ENCODE measurements around the gene NTSR2. TPM values are rescaled to one million over a fixed set of nuclear protein-coding genes. Genes with fewer than 3 reads are reported as not detected.
A peak's percentile ranks its signal among the peaks of the same experiment; 100 is the strongest.

The NTSR2 gene
- total and polyA plus RNA-seq, 2 experiments from 2014 or later = not detected

DNA sequence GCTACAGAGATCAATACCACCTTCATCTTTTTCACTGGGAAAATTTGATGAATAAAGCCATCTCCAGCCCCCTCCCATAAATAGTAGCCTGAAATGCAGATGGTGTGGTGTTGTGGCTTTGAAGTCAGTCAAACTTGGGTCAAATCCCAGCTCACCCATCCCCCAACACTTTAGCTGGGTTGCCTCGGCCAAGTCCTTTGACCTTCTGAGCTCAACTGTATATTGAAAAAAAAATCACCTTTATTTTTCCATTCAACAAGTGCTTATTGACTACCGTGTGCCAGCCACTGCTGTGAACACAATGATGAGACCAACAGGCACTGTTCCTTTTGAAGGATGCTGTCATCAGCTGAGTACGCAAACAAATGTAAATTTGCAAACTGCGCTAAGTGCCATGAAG lies 35.1 kb upstream of the NTSR2 start:
- Histone ChIP-seq H3K27me3 (no peaks in the 10 kb centered on the region), H3K4me1 (ENCODE audit: low read depth) (no peaks in the 10 kb centered on the region), H3K27ac (no peak overlapping the region), H3K9me3 (ENCODE audit: low read depth) (no peaks in the 10 kb centered on the region), H3K4me3 (no peak overlapping the region), H3K36me3 (no peaks in the 10 kb centered on the region)
- DNase-seq (ENCODE audit: low read depth in 1 of 2, low spot score in 1 of 2) = no peak
- TF ChIP-seq, protein P1, sequence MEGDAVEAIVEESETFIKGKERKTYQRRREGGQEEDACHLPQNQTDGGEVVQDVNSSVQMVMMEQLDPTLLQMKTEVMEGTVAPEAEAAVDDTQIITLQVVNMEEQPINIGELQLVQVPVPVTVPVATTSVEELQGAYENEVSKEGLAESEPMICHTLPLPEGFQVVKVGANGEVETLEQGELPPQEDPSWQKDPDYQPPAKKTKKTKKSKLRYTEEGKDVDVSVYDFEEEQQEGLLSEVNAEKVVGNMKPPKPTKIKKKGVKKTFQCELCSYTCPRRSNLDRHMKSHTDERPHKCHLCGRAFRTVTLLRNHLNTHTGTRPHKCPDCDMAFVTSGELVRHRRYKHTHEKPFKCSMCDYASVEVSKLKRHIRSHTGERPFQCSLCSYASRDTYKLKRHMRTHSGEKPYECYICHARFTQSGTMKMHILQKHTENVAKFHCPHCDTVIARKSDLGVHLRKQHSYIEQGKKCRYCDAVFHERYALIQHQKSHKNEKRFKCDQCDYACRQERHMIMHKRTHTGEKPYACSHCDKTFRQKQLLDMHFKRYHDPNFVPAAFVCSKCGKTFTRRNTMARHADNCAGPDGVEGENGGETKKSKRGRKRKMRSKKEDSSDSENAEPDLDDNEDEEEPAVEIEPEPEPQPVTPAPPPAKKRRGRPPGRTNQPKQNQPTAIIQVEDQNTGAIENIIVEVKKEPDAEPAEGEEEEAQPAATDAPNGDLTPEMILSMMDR (IDR thresholded peaks at IDR 0.05; ENCODE audit: low read depth, low read length) = no peak

DNA sequence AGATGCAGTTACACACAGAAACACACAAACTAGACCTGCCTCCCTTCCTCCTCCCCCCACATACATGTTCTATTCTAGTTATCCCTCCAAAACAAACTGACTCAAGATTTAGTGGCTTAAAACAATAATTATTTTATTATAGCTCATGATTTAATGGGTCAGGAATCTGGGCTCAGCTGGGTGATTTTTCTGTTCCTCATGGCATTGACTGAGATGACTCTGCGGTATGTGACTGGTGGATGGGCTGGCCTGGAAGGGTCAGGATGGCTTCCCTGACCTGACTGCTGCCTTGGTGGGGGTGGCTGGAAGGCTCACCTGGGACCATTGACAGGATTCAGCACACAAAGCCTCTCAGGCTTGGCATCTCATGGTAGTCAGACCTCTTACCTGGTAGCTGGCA lies 33.7 kb upstream of the NTSR2 start:
- no peak overlapping the region for H3K4me3 ChIP-seq
- no peak overlapping the region for H3K27ac ChIP-seq
- DNase-seq (ENCODE audit: low read depth in 1 of 2, low spot score in 1 of 2) = no peak
- TF ChIP-seq, protein P1 (IDR thresholded peaks at IDR 0.05; ENCODE audit: low read depth, low read length) = no peak
- H3K27me3 ChIP-seq = no peaks in the 10 kb centered on the region
- no peaks in the 10 kb centered on the region for H3K36me3 ChIP-seq
- H3K4me1 ChIP-seq (ENCODE audit: low read depth) = peaks cover 3% of the 10 kb centered on the region
- no peaks in the 10 kb centered on the region for H3K9me3 ChIP-seq (ENCODE audit: low read depth)

DNA sequence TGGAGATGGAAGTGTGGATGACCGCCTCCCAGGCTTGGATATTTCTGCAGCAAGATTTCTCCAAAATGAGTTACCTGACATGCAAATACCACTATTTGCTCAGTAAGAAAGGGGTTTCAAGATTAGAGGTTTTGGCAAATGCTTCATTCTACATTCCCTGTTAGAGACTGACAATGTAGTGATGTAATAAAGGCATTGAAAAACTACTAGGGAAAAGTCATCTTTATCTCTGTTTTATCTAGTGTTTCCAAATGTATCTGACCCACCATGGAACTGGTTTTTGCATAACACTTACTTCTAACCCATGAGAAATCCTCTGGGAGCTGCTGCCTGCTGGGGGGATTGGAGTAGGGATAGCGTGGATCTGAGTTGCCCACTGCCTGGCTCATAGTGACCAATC lies 33.0 kb upstream of the NTSR2 start:
- H3K4me3 ChIP-seq = no peak overlapping the region
- peaks cover 11% of the 10 kb centered on the region for H3K4me1 ChIP-seq (ENCODE audit: low read depth)
- no peaks in the 10 kb centered on the region for H3K36me3 ChIP-seq
- no peak overlapping the region for H3K27ac ChIP-seq
- H3K9me3 ChIP-seq (ENCODE audit: low read depth) = no peaks in the 10 kb centered on the region
- TF ChIP-seq, protein P1 (IDR thresholded peaks at IDR 0.05; ENCODE audit: low read depth, low read length) = no peak
- DNase-seq (ENCODE audit: low read depth in 1 of 2, low spot score in 1 of 2) = peak in 1 of 2 donors; percentile 41
- H3K27me3 ChIP-seq = no peaks in the 10 kb centered on the region

DNA sequence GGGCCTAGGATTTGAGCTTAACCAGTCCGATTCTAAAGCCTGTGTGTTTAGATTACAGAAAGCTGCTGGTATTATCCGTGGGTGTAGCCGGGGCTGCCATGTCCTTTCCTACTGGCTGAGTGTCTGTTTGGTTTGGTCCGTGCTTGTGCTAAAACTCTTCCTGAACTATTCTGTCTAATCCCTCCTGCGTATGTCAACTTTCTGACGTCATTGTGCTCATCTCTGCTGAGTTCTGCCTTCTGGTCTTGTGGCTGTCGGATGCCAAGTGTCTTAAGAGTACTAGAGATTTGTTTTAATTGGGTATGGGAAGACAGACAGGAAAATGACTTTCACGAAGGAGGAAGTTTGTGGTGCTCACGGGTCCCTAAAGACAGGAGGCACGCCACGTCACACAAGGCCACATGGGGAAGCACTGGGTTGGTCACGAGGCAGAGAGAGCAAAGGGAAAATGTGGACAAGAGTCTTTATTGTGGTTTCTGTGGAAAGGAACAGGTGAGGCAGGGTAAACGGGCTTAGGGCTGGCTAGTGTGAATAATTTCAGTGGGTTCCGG lies 31.8 kb upstream of the NTSR2 start:
- TF ChIP-seq, protein P1 (IDR thresholded peaks at IDR 0.05; ENCODE audit: low read depth, low read length) = no peak
- Histone ChIP-seq H3K36me3 (no peaks in the 10 kb centered on the region), H3K9me3 (ENCODE audit: low read depth) (no peaks in the 10 kb centered on the region), H3K4me1 (ENCODE audit: low read depth) (peaks cover 18% of the 10 kb centered on the region), H3K4me3 (no peak overlapping the region), H3K27ac (no peak overlapping the region), H3K27me3 (no peaks in the 10 kb centered on the region)
- DNase-seq (ENCODE audit: low read depth in 1 of 2, low spot score in 1 of 2) = no peak

DNA sequence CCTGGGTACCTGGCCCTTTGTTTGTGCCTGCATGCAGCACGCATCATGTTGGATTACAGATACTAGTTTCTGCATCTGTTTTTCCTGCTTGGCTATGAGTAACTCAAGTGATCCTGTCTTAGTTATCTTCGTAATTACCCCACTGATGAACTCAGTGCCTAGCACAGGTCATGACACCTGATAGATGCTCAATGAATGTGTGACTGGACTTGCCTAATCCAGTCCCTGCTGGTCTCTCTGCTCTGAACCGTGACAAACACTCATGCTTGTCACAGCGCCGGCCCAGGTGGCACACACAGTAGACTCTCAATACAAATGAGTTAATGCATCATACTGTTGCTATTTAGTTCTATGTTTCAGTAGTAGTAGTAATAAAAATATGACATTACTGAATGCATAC lies 31.2 kb upstream of the NTSR2 start:
- H3K4me1 ChIP-seq (ENCODE audit: low read depth) = peaks cover 20% of the 10 kb centered on the region
- TF ChIP-seq, protein P1 (IDR thresholded peaks at IDR 0.05; ENCODE audit: low read depth, low read length) = no peak

More for the DNA sequence above, 31.2 kb upstream of the NTSR2 start:
- Histone ChIP-seq H3K36me3 (no peaks in the 10 kb centered on the region), H3K27me3 (no peaks in the 10 kb centered on the region), H3K9me3 (ENCODE audit: low read depth) (no peaks in the 10 kb centered on the region), H3K27ac (no peak overlapping the region), H3K4me3 (no peak overlapping the region)
- no peak for DNase-seq (ENCODE audit: low read depth in 1 of 2, low spot score in 1 of 2)
